ENCODE measurements around the gene XYLT1.

Gene XYLT1

GRCh38 chr16:17357307-17358062 is 113.3 kb downstream of the XYLT1 start:
- no peak for DNase-seq (ENCODE audit: low read depth)

- DNase-seq (ENCODE audit: low read depth): no peak
These were observed 114.4 kb downstream of the XYLT1 start for GRCh38 chr16:17356243-17356933.

DNA sequence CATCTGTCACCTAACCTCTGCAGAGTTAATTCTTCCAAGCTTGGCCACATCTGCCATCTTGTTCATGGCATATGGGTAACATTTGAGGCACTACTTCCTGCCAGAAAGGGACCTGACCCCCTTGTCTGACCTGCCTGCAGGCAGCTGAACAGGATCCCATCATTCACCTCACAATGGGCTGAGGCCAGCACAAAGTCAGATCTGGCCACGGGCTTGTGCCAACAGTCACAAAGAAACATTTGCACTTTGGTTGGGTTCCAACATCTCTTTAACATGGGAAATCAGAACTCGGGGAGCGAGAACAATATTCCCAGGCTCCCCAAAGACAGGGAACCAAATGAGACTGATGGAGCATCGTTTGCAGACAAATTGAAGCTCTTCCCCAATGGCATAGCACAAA is 116.1 kb downstream of the XYLT1 start:
- no peak for DNase-seq (ENCODE audit: low read depth)

DNA sequence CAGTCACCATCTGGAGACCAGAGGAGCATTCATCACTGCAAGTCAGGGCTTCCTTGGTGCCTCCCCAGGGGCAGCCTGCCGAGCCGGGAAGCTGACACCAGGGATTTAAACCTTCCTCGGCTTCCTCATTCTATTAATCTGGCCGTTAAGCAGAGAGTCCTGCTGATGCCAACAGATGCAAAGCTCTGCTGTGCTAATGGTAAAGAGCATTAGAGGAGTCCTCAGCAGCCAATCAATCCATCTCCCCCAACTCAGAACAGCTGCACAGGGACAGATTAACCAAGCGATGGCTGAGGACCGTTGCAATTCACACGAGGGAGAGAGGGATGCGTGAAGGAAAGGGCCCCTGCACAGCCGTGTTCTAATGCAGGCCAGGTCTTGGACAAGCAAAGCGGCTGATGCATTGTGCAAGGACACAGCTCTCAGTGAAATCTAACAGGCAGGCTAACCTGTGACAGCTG is 116.6 kb downstream of the XYLT1 start:
- DNase-seq (ENCODE audit: low read depth): no peak

GRCh38 chr16:17353561-17353960 is 117.2 kb downstream of the XYLT1 start:
- peak; percentile 50 for DNase-seq (ENCODE audit: low read depth)

- DNase-seq (ENCODE audit: low read depth): no peak
These were observed 119.2 kb downstream of the XYLT1 start for GRCh38 chr16:17351441-17352035.

DNA sequence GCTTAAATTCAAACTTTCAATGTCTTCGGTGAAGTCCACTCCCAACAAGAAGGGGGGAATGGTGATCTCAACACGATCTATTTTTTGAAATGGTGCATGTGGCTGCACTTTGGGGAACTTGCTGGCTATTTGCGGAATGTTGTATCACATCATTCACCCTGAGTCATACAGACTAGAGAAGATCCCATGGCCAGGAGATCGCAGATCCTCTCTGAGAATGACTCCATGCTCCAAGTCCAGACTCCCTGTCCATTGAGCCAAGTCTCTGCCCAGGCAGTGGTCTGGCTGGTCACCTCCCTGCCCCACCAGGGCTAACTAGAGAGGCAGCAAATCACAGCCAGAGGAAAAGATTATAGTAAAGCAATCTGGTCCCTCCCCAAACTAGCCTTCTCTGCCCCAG is 120.6 kb downstream of the XYLT1 start:
- DNase-seq (ENCODE audit: low read depth): no peak

GRCh38 chr16:17348826-17349225 is 121.9 kb downstream of the XYLT1 start:
- DNase-seq (ENCODE audit: low read depth): no peak

- no peak for DNase-seq (ENCODE audit: low read depth)
These were observed 122.5 kb downstream of the XYLT1 start for GRCh38 chr16:17348042-17348783.

GRCh38 chr16:17347624-17348023 is 123.1 kb downstream of the XYLT1 start:
- no peak for DNase-seq (ENCODE audit: low read depth)

GRCh38 chr16:17346621-17347569 is 123.9 kb downstream of the XYLT1 start:
- DNase-seq (ENCODE audit: low read depth): no peak

DNA sequence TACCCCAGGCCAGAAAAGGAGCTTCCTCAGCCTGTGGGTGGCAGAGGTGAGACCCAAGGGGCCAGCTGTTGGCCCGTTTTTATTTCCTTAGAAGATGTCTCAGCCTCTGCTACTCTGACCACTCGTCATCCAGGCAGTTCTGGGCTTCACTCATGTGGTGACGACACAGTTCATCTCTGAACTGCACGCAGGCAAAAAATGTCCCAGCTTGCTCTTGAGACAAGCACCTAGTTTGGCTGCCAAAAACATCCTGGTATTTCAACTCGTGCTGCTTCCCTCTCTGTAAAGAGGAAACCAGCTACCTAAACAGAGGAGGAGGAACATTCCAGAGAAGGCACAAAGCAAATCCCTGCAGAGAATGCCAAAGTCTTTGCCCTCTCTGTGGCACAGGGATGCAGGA is 125.7 kb downstream of the XYLT1 start:
- no peak for DNase-seq (ENCODE audit: low read depth)

DNA sequence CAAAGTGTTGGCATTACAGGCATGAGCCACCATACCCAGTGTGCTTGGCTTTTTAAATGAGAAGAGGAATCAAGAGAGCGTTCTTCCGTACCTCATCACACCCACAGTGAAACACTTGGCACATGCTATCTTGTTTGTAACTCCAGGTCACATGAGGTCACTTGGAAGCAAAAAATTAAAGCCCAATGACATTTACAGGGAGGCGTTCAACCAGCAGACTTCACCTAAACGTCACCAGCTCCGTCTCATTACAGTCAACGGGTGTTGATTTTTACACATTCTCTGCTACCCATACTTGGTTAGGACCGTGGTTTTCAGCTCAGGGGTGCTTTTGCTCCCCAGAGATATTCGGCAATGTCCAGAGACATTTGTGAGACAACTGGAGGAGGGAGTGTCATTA is 127.0 kb downstream of the XYLT1 start:
- DNase-seq (ENCODE audit: low read depth): no peak

DNA sequence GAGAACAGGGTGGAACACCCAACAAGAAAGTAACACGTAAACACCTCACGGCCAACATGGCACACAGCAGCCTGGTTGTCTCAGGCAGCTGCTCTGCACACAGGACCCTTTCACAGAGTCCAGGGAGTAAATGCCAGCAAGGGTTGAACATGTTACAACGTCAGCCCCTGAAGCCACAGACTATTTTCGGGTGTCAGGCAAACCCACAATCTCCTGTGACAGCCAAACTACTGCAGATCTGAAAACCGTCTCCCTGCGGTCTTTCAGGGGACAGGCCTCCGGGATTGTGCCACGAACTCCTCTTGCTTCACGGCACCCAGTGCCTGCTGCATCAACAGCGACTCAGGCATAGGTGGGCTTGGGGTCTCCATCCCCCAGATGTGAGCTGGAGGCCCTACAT is 127.7 kb downstream of the XYLT1 start:
- no peak for DNase-seq (ENCODE audit: low read depth)

- DNase-seq (ENCODE audit: low read depth): no peak
These were observed 128.7 kb downstream of the XYLT1 start for GRCh38 chr16:17342031-17342430.

GRCh38 chr16:17340804-17341203 is 130.0 kb downstream of the XYLT1 start:
- no peak for DNase-seq (ENCODE audit: low read depth)

- no peak for DNase-seq (ENCODE audit: low read depth)
These were observed 130.8 kb downstream of the XYLT1 start for GRCh38 chr16:17339764-17340541.

- DNase-seq (ENCODE audit: low read depth): no peak
These were observed 132.5 kb downstream of the XYLT1 start for GRCh38 chr16:17338244-17338643.

GRCh38 chr16:17336530-17336900 is 134.2 kb downstream of the XYLT1 start:
- no peak for DNase-seq (ENCODE audit: low read depth)

DNA sequence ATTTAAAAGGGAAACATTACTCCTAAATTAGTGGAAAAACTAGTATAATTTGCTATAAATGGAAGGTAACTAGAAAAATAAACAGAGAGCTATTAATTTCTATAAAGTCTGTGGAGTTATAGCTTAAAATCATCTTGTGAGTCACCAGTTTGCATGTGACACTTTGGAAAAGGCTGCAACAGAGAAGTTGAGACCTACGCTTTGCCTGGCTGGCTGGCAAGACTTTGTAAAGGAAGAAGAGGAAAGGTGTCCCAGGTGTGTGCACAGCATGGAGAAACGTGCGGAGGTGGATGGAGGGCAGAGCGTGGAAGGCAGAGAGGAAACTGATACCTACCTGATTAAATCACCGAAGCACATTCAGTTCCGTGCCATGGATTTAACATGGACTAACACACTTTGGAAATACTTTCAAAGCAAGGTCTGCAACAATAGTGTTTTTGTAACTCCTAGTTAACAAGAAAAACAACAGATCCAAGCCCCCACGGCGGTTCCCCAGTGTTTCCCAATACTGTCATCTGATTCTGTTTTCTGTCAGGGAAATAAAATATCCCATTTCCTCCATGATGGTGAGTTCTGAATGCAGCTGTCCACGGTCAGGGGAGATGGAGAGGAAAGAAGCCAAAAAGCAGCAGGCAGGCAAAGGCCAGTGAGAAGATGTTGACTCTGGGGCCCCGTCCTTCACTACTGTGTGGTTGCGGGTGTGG is 134.8 kb downstream of the XYLT1 start:
- no peak for DNase-seq (ENCODE audit: low read depth)

All from amniotic epithelial cell (primary cell).